Panc1 (cell line): ENCODE measurements around the gene BTG1.

Source experiments
- CTCF ChIP-seq: fragments of 450-650 bp; IDR thresholded peaks from 2 replicates; pipeline ENCODE4 v1.5.1; 2017; ENCODE audit warnings: mild to moderate bottlenecking
- REST ChIP-seq, 2 experiments: IDR thresholded peaks; 2 replicates each; pipeline ENCODE4 v1.6.1; 2011 to 2012; ENCODE audit warnings: low read depth in 2 of 2, control low read depth in 1 of 2, low read length in 1 of 2, mild to moderate bottlenecking in 1 of 2, moderate library complexity in 1 of 2; ENCODE audit not compliant: insufficient read depth in 1 of 2

GRCh38 chr12:92114834-92115233 lies 30.8 kb downstream of the BTG1 start:
- no peak for TF ChIP-seq CTCF
- no peak for TF ChIP-seq REST (IDR thresholded peaks at IDR 0.05; ENCODE audit: insufficient read depth in 1 of 2, low read depth in 2 of 2, low read length in 1 of 2)
